B cell (primary cell): ENCODE measurements around the gene LRSAM1.

Source experiments
- EZH2 ChIP-seq: IDR thresholded peaks from 2 replicates; pipeline ENCODE4 v1.6.1; 2012; ENCODE audit warnings: borderline replicate concordance, low read depth, mild to moderate bottlenecking, moderate library complexity, low read length; ENCODE audit not compliant: insufficient read depth, poor library complexity, severe bottlenecking
- TF ChIP-seq, protein P1 (sequence below): fragments of 200-600 bp; IDR thresholded peaks from one replicate; pipeline ENCODE4 v1.8.0; 2022; ENCODE audit warnings: antibody characterized with exemption, mild to moderate bottlenecking

- TF ChIP-seq, protein P1, sequence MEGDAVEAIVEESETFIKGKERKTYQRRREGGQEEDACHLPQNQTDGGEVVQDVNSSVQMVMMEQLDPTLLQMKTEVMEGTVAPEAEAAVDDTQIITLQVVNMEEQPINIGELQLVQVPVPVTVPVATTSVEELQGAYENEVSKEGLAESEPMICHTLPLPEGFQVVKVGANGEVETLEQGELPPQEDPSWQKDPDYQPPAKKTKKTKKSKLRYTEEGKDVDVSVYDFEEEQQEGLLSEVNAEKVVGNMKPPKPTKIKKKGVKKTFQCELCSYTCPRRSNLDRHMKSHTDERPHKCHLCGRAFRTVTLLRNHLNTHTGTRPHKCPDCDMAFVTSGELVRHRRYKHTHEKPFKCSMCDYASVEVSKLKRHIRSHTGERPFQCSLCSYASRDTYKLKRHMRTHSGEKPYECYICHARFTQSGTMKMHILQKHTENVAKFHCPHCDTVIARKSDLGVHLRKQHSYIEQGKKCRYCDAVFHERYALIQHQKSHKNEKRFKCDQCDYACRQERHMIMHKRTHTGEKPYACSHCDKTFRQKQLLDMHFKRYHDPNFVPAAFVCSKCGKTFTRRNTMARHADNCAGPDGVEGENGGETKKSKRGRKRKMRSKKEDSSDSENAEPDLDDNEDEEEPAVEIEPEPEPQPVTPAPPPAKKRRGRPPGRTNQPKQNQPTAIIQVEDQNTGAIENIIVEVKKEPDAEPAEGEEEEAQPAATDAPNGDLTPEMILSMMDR: no peak
- no peak for TF ChIP-seq EZH2
These were observed 53.6 kb downstream of the LRSAM1 start for GRCh38 chr9:127504887-127505251.
